IMR-90 (cell line): ENCODE measurements around the gene KIRREL2. TPM values are rescaled to one million over a fixed set of nuclear protein-coding genes. Genes with fewer than 3 reads are reported as not detected.

ENCODE experiments used
- FOS ChIP-seq: fragments of 150-350 bp; IDR thresholded peaks from 2 replicates; pipeline ENCODE4 v1.6.1; 2016; ENCODE audit warnings: low read depth, low read length
- POLR2A ChIP-seq: IDR thresholded peaks from 2 replicates; pipeline ENCODE4 v1.6.1; 2012; ENCODE audit warnings: mild to moderate bottlenecking, low read depth, low read length
- microRNA-seq, 2 experiments: library from miRNA; stranded (forward) in 1 of 2; unstranded in 1 of 2; fragments of 10-50 nt in 1 of 2; fragments of <30 nt in 1 of 2; gene quantifications in 1 of 2; microRNA quantifications in 1 of 2; one replicate each; pipeline versions ENCODE3 to v1.1.0; 2013 to 2020; ENCODE audit not compliant: insufficient read depth in 1 of 2, insufficient read length in 1 of 2, unreplicated experiment in 1 of 2
- polyA plus RNA-seq, 3 experiments: library from polyadenylated mRNA; depleted of rRNA; stranded (reverse); fragments of >200 nt; gene quantifications; 2 replicates each; pipeline ENCODE4 v1.2.3, GENCODE V29; 2012; ENCODE audit warnings: low replicate concordance in 1 of 3
- small RNA-seq, 5 experiments: library from RNA; depleted of rRNA; stranded (forward); fragments of <200 nt; gene quantifications; one replicate each; pipeline ENCODE3, GENCODE V24; 2012
- total RNA-seq: library from RNA; depleted of rRNA; stranded (reverse); fragments of >200 nt; gene quantifications from 2 replicates; pipeline ENCODE4 v1.2.3, GENCODE V29; 2012; rRNA removed
- TF ChIP-seq, protein P1 (sequence below): fragments of 150-350 bp; IDR thresholded peaks from 2 replicates; pipeline ENCODE4 v1.6.1; 2016; ENCODE audit warnings: low read depth, mild to moderate bottlenecking, low read length, moderate library complexity, borderline replicate concordance

Gene KIRREL2
- total and polyA plus RNA-seq, 2 of the 4 experiments (the other 2 are of a cell fraction), result not detected

DNA sequence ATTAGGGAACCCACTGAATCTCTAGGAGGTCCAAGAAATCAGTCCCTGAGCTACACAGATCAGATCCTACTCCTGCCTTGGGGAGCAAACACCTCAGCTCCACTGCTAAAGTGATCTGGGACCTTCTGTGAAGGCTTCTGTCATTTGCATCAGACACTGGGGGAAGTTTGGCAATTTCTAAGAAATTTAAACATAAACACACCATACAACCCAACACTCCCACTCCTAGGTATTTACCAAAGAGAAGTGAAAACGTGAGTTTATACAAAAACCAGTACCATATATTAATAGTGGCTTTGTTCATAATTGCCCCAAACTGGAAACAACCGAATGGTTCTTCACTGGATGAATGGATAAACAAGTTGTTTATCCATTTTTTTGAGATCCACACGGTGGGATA, 58.7 kb downstream of the KIRREL2 start (continued):
- TF ChIP-seq, protein P1, sequence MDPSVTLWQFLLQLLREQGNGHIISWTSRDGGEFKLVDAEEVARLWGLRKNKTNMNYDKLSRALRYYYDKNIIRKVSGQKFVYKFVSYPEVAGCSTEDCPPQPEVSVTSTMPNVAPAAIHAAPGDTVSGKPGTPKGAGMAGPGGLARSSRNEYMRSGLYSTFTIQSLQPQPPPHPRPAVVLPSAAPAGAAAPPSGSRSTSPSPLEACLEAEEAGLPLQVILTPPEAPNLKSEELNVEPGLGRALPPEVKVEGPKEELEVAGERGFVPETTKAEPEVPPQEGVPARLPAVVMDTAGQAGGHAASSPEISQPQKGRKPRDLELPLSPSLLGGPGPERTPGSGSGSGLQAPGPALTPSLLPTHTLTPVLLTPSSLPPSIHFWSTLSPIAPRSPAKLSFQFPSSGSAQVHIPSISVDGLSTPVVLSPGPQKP, result no peak
- no peak for TF ChIP-seq FOS
- TF ChIP-seq POLR2A, result no peak

Small RNAs within 50 kb of the gene (microRNA-seq; reads per million reads assigned to microRNA genes)
- gene RN7SL402P (ENCODE audit: insufficient read depth, insufficient read length), result not detected

Small RNAs within 50 kb of the gene (small RNA-seq; reads per million reads assigned to genes)
- gene RN7SL402P, result 0 reads per million in 5 experiments

Other genes with a start within 250 kb of the KIRREL2 start
- gene HAUS5, start 244.2 kb upstream of the KIRREL2 start, total RNA-seq, result 3.1 and 3.4 TPM in 2 replicates
- gene HAUS5, start 244.2 kb upstream of the KIRREL2 start, polyA plus RNA-seq (2012; rRNA removed), result 6.2 and 6.4 TPM in 2 replicates
- gene RBM42, start 227.9 kb upstream of the KIRREL2 start, total RNA-seq, result 19.0 and 20.6 TPM in 2 replicates
- gene RBM42, start 227.9 kb upstream of the KIRREL2 start, polyA plus RNA-seq (2012; rRNA removed), result 41.5 and 53.9 TPM in 2 replicates
- 0.28 TPM in 1 of 2 replicates, not detected in the other for gene ETV2, start 215.2 kb upstream of the KIRREL2 start, total RNA-seq
- 1.2 and 1.4 TPM in 2 replicates for gene ETV2, start 215.2 kb upstream of the KIRREL2 start, polyA plus RNA-seq (2012; rRNA removed)
- 913 and 983 TPM in 2 replicates for gene COX6B1, start 208.6 kb upstream of the KIRREL2 start, total RNA-seq
- 824 and 914 TPM in 2 replicates for gene COX6B1, start 208.6 kb upstream of the KIRREL2 start, polyA plus RNA-seq (2012; rRNA removed)
- gene UPK1A, start 190.4 kb upstream of the KIRREL2 start, total RNA-seq, result not detected in 2 replicates
- gene UPK1A, start 190.4 kb upstream of the KIRREL2 start, polyA plus RNA-seq (2012; rRNA removed), result 0.20 and 0.21 TPM in 2 replicates
- not detected in 2 replicates for gene ZBTB32, start 152.4 kb upstream of the KIRREL2 start, total RNA-seq
- gene ZBTB32, start 152.4 kb upstream of the KIRREL2 start, polyA plus RNA-seq (2012; rRNA removed), result not detected in 2 replicates
- gene KMT2B, start 138.9 kb upstream of the KIRREL2 start, total RNA-seq, result 1.9 and 3.0 TPM in 2 replicates
- 27.5 and 30.7 TPM in 2 replicates for gene KMT2B, start 138.9 kb upstream of the KIRREL2 start, polyA plus RNA-seq (2012; rRNA removed)
- 0.72 and 2.8 TPM in 2 replicates for gene IGFLR1, start 114.5 kb upstream of the KIRREL2 start, total RNA-seq
- gene IGFLR1, start 114.5 kb upstream of the KIRREL2 start, polyA plus RNA-seq (2012; rRNA removed), result 2.7 and 3.8 TPM in 2 replicates
- 6.1 and 8.1 TPM in 2 replicates for gene U2AF1L4, start 111.5 kb upstream of the KIRREL2 start, total RNA-seq
- 15.0 and 15.6 TPM in 2 replicates for gene U2AF1L4, start 111.5 kb upstream of the KIRREL2 start, polyA plus RNA-seq (2012; rRNA removed)
- 8.6 and 9.0 TPM in 2 replicates for gene PSENEN, start 111.3 kb upstream of the KIRREL2 start, total RNA-seq
- gene PSENEN, start 111.3 kb upstream of the KIRREL2 start, polyA plus RNA-seq (2012; rRNA removed), result 47.0 and 59.1 TPM in 2 replicates
- 12.7 and 12.8 TPM in 2 replicates for gene LIN37, start 108.3 kb upstream of the KIRREL2 start, total RNA-seq
- 17.2 and 23.1 TPM in 2 replicates for gene LIN37, start 108.3 kb upstream of the KIRREL2 start, polyA plus RNA-seq (2012; rRNA removed)
- gene HSPB6, start 99.9 kb upstream of the KIRREL2 start, total RNA-seq, result 5.7 and 6.9 TPM in 2 replicates
- 188 and 206 TPM in 2 replicates for gene HSPB6, start 99.9 kb upstream of the KIRREL2 start, polyA plus RNA-seq (2012; rRNA removed)
- gene PROSER3, start 98.7 kb upstream of the KIRREL2 start, total RNA-seq, result 3.3 and 5.4 TPM in 2 replicates
- gene PROSER3, start 98.7 kb upstream of the KIRREL2 start, polyA plus RNA-seq (2012; rRNA removed), result 17.9 and 21.8 TPM in 2 replicates
- 0.28 and 0.72 TPM in 2 replicates for gene ARHGAP33, start 81.3 kb upstream of the KIRREL2 start, total RNA-seq
- gene ARHGAP33, start 81.3 kb upstream of the KIRREL2 start, polyA plus RNA-seq (2012; rRNA removed), result 11.9 and 16.3 TPM in 2 replicates
- not detected in 2 replicates for gene PRODH2, start 44.1 kb upstream of the KIRREL2 start, total RNA-seq
- not detected in 2 replicates for gene PRODH2, start 44.1 kb upstream of the KIRREL2 start, polyA plus RNA-seq (2012; rRNA removed)
- gene NPHS1, start 4.4 kb upstream of the KIRREL2 start, total RNA-seq, result not detected in 2 replicates
- not detected in 2 replicates for gene NPHS1, start 4.4 kb upstream of the KIRREL2 start, polyA plus RNA-seq (2012; rRNA removed)
- gene APLP1, start 11.7 kb downstream of the KIRREL2 start, total RNA-seq, result 4.7 and 6.7 TPM in 2 replicates
- 41.0 and 44.3 TPM in 2 replicates for gene APLP1, start 11.7 kb downstream of the KIRREL2 start, polyA plus RNA-seq (2012; rRNA removed)
- 1.1 and 1.4 TPM in 2 replicates for gene NFKBID, start 43.6 kb downstream of the KIRREL2 start, total RNA-seq
- 12.3 and 13.3 TPM in 2 replicates for gene NFKBID, start 43.6 kb downstream of the KIRREL2 start, polyA plus RNA-seq (2012; rRNA removed)
- gene HCST, start 45.6 kb downstream of the KIRREL2 start, total RNA-seq, result not detected in 2 replicates
- gene HCST, start 45.6 kb downstream of the KIRREL2 start, polyA plus RNA-seq (2012; rRNA removed), result 0.93 and 1.5 TPM in 2 replicates
- gene TYROBP, start 51.4 kb downstream of the KIRREL2 start, total RNA-seq, result not detected in 2 replicates
- not detected in 2 replicates for gene TYROBP, start 51.4 kb downstream of the KIRREL2 start, polyA plus RNA-seq (2012; rRNA removed)
- gene LRFN3, start 79.5 kb downstream of the KIRREL2 start, total RNA-seq, result 0.36 and 0.56 TPM in 2 replicates
- 4.8 TPM in 2 replicates for gene LRFN3, start 79.5 kb downstream of the KIRREL2 start, polyA plus RNA-seq (2012; rRNA removed)
- gene SDHAF1, start 138.3 kb downstream of the KIRREL2 start, total RNA-seq, result 4.8 and 5.0 TPM in 2 replicates
- gene SDHAF1, start 138.3 kb downstream of the KIRREL2 start, polyA plus RNA-seq (2012; rRNA removed), result 9.9 and 13.2 TPM in 2 replicates
- not detected in 2 replicates for gene SYNE4, start 151.9 kb downstream of the KIRREL2 start, total RNA-seq
- 0.27 and 0.34 TPM in 2 replicates for gene SYNE4, start 151.9 kb downstream of the KIRREL2 start, polyA plus RNA-seq (2012; rRNA removed)
- 10.3 and 12.9 TPM in 2 replicates for gene ALKBH6, start 157.3 kb downstream of the KIRREL2 start, total RNA-seq
- 38.7 and 42.7 TPM in 2 replicates for gene ALKBH6, start 157.3 kb downstream of the KIRREL2 start, polyA plus RNA-seq (2012; rRNA removed)
- gene CLIP3, start 176.0 kb downstream of the KIRREL2 start, total RNA-seq, result 5.0 and 5.4 TPM in 2 replicates
- 24.4 and 28.7 TPM in 2 replicates for gene CLIP3, start 176.0 kb downstream of the KIRREL2 start, polyA plus RNA-seq (2012; rRNA removed)
- 1.8 and 2.2 TPM in 2 replicates for gene THAP8, start 197.4 kb downstream of the KIRREL2 start, total RNA-seq
- 5.9 and 7.2 TPM in 2 replicates for gene THAP8, start 197.4 kb downstream of the KIRREL2 start, polyA plus RNA-seq (2012; rRNA removed)
- gene WDR62, start 198.0 kb downstream of the KIRREL2 start, total RNA-seq, result 4.5 and 5.0 TPM in 2 replicates
- 7.0 and 8.2 TPM in 2 replicates for gene WDR62, start 198.0 kb downstream of the KIRREL2 start, polyA plus RNA-seq (2012; rRNA removed)